ENCODE results near the gene FBXO2.
"Not testable (repeated sequence)": the region's sequence is repeated elsewhere in the genome, so short reads cannot be mapped to it uniquely, and the experiment has no call there.

The FBXO2 gene

DNA sequence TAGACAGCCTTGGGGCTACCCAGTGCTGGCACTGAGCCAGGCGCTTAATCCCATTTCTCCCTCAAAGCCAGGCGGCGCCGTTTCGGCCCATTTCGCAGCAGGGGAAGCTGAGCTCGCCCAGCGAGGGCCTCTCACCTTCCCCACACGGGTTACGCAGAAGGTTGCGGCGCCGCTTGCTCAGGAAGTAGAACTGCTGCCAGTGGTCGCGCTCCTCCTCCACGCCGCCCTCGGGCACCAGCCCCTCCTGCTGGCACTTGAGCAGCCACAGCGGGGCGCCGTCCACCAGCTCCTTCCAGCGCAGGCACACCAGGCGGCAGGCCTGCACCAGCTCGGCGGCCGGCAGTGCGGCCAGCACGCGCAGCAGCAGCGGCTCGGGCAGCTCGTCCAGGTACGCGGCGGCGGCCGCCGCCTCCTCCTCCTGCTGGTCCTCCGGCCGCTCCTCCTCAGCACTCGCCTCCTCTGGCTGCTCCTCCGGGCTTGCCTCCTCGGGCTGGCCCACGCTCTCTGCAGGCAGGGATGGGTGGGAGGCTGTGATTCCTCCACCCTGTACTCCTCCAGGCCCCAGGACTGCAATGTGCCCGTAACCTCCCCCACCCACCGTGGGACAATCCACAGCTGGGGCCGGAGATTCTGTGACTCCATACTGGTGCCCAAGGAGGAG lies 3.8 kb downstream of the FBXO2 start:
- Histone ChIP-seq H3K9me3 (ENCODE audit: control insufficient read depth, insufficient read depth, low read length) (no peaks in the 10 kb centered on the region), H3K9ac (ENCODE audit: low read depth, low read length) (peak overlapping the region; percentile 34; the same call in 1 of the 2 replicates), H3K36me3 (ENCODE audit: insufficient read depth, low read length) (no peaks in the 10 kb centered on the region), H3K4me1 (ENCODE audit: insufficient read depth, low read length) (peaks cover 23% of the 10 kb centered on the region)

DNA sequence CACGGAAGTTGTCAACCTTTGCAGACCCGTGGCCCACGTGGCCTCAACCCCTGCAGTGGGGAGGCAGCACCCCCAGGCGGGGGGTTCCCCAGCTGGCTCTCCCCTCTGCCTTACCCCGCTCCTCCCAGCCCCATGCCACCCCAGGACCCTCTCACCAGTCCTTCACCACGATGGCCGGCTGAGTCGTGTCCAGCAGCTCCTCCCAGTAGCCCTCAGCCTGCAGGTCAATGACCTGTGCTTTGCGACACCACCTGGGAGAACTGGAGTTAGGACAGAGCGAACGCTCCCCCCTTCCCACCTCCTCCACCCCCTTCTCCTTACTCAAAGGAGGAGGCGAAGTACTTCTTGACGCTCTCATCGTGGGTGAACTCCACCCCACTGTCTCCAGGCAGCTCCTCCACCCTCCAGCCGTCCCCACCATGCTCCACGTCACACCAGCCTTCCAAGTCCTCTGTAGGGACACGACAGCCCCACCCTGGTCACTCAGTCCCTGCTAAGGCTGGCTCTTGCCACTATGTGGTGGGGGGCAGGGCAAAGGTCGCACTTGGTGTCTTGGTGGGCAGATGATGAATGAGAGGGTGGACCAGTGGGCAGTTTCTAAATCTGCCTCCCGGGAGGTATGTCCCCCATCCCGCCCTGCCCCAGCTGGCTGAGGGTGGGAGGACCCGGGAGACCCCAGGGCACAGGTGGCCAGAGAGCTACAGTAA lies 4.5 kb downstream of the FBXO2 start:
- peaks cover 23% of the 10 kb centered on the region for H3K4me1 ChIP-seq (ENCODE audit: insufficient read depth, low read length)
- H3K9me3 ChIP-seq (ENCODE audit: control insufficient read depth, insufficient read depth, low read length) = no peaks in the 10 kb centered on the region
- H3K36me3 ChIP-seq (ENCODE audit: insufficient read depth, low read length) = no peaks in the 10 kb centered on the region
- peak overlapping the region; percentile 34; the same call in 1 of the 2 replicates for H3K9ac ChIP-seq (ENCODE audit: low read depth, low read length)

DNA sequence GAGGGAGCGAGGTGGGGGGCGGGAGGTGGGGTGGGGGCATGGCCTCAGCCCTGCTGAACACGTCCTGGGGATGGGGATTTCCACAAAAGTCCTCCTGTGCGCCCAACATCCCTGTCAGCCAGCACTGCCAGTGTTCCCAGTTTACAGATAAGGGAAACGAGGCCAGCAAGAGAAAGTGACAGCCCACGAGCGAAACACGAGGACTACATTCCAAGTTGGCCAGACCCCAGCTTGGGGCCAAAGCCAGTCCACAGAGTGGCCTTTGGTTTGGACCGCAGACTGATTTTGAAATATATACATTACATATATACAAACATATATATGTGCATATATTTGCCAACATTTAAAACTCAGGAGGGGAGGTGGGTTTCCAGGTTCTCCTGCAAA lies 5.0 kb downstream of the FBXO2 start:
- Histone ChIP-seq H3K9ac (ENCODE audit: low read depth, low read length) (peak overlapping the region; percentile 17; the same call in 1 of the 2 replicates), H3K4me1 (ENCODE audit: insufficient read depth, low read length) (peaks cover 23% of the 10 kb centered on the region), H3K9me3 (ENCODE audit: control insufficient read depth, insufficient read depth, low read length) (no peaks in the 10 kb centered on the region), H3K36me3 (ENCODE audit: insufficient read depth, low read length) (no peaks in the 10 kb centered on the region)

DNA sequence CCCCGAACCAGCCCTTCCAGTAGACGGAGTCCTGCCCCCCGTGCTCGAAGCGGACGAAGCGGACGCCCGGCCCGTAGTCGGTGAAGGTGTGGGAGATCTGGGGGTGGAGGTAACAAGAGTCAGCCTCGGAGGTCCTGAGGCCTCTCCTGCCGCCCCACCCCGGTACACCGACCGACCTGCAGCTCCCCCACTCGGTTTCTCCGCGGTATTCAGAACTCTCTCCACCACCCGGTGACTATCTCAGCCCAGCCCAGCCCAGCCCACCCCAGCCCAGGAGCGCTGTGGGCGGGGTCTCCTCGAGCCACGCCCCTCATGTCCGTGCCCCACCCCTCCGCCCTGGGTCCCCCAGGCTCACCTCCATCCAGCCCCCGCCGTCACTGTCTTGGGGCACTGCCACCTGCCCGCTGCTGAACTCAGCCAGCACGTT lies 5.5 kb downstream of the FBXO2 start:
- Histone ChIP-seq H3K36me3 (ENCODE audit: insufficient read depth, low read length) (no peaks in the 10 kb centered on the region), H3K4me1 (ENCODE audit: insufficient read depth, low read length) (peaks cover 23% of the 10 kb centered on the region), H3K9ac (ENCODE audit: low read depth, low read length) (peak overlapping the region; percentile 48), H3K9me3 (ENCODE audit: control insufficient read depth, insufficient read depth, low read length) (no peaks in the 10 kb centered on the region)

DNA sequence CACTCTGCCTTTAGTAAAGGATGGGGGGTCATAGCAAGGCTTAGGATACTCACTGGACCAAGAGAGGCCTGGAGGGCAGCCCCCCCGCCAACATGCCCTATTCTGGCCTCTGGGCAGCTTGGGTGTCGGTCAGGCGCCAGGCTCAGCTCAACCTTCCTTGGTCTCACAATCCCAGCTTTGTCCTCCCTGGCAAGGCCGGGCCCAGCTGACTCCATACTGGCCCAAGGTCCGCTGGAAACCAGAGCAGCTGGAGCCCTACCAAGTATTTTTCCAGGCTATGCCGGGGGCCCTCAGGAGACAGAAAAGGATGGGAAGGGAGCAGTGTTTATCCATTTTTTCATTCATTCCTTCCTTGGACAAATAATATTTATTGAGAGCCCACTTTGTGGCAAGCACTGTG lies 6.2 kb downstream of the FBXO2 start:
- Histone ChIP-seq H3K9ac (ENCODE audit: low read depth, low read length) (no peak overlapping the region; the same call in 1 of the 2 replicates), H3K9me3 (ENCODE audit: control insufficient read depth, insufficient read depth, low read length) (no peaks in the 10 kb centered on the region), H3K36me3 (ENCODE audit: insufficient read depth, low read length) (no peaks in the 10 kb centered on the region), H3K4me1 (ENCODE audit: insufficient read depth, low read length) (peaks cover 23% of the 10 kb centered on the region)

DNA sequence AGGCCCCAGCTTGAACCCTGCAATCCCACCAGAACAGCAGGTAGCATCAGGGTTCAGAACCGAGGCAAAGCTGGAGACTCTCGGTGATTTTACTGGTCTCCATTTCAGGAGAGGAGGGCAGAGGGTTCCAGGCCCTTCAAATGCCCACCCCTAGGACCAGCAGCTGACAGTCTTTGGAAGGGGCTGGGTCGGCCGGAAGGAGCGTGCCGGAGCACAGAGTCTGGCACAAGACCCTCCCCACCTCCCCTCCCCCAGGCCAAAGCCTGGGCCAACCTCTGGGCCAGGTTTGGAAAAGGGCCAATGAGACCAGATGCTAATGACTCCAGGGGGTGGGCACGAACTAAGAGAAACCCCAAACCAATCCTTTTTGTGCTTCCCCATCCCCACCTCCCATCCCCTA lies 6.9 kb downstream of the FBXO2 start:
- H3K4me1 ChIP-seq (ENCODE audit: insufficient read depth, low read length) = peaks cover 18% of the 10 kb centered on the region
- no peaks in the 10 kb centered on the region for H3K36me3 ChIP-seq (ENCODE audit: insufficient read depth, low read length)
- no peak overlapping the region for H3K9ac ChIP-seq (ENCODE audit: low read depth, low read length)
- H3K9me3 ChIP-seq (ENCODE audit: control insufficient read depth, insufficient read depth, low read length) = no peaks in the 10 kb centered on the region

DNA sequence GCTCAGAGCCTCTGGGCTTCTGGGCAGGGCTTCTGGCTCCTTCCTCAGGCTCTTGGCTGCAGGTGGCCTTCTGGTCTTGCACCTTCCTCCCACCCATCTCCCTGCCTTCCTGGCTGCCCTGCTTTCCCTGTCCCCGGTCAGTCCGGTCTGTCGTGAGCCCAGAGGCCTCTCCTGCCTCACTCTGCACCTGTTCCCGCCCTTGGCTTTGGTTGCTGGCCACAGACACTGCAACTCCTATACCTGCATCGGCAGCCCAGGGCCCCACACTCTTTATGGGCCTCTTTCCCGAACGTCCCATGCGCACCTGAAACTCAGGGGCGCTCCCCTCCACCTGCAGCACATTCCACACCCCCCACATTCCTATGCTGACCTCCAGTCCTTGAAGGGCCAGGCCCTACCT lies 7.9 kb downstream of the FBXO2 start:
- H3K4me1 ChIP-seq (ENCODE audit: insufficient read depth, low read length) = peaks cover 15% of the 10 kb centered on the region
- H3K9me3 ChIP-seq (ENCODE audit: control insufficient read depth, insufficient read depth, low read length) = no peaks in the 10 kb centered on the region
- H3K36me3 ChIP-seq (ENCODE audit: insufficient read depth, low read length) = no peaks in the 10 kb centered on the region
- no peak overlapping the region for H3K9ac ChIP-seq (ENCODE audit: low read depth, low read length)

DNA sequence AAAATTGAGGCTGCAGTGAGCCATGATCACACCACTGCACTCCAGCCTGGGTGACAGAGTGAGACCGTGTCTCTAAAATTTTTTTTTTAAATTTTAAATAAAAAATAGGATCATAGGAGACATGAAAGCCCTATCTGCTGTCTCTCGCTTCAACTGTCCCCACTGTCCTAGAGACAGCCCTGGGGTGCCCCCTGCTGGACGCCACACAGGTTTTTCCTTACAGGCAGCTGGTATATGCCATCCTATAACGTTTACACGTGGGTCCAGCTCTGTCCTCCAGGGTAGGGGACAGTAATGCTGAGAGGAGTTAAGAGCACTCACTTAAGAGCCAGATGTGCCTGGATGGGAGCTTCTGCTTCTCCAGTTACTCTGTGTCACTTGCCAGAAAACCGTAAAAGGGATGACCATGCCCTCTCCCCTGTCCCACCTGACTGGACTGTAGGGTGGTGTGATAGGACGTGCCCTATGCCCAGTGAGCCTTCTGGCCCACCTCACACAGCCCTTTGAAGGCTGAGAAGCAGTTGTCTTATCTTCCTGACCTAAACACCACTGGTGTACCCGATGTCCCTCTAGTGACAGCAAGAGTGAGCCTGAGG lies 8.5 kb downstream of the FBXO2 start:
- Histone ChIP-seq H3K9me3 (ENCODE audit: control insufficient read depth, insufficient read depth, low read length) (no peaks in the 10 kb centered on the region), H3K9ac (ENCODE audit: low read depth, low read length) (no peak overlapping the region), H3K4me1 (ENCODE audit: insufficient read depth, low read length) (peaks cover 10% of the 10 kb centered on the region; the same call in 1 of the 2 replicates), H3K36me3 (ENCODE audit: insufficient read depth, low read length) (no peaks in the 10 kb centered on the region)

DNA sequence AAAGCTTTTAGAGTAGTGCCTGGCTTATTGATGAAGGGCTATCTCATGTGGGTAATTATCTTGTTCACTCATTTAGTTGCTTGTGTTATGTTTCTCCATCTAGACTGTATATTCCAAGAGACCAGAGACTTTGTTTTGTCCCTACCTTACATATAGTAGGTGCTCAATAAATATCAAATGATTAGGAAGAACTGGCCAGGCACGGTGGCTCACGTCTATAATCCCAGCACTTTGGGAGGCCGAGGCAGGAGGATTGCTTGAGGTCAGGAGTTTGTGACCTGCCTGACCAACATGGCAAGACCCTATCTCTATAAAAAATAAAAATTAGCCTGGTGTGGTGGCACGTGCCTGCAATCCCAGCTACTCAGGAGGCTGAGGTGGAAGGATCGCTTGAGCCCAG lies 9.0 kb downstream of the FBXO2 start:
- no peak overlapping the region for H3K9ac ChIP-seq (ENCODE audit: low read depth, low read length)
- no peaks in the 10 kb centered on the region for H3K36me3 ChIP-seq (ENCODE audit: insufficient read depth, low read length)
- peaks cover 10% of the 10 kb centered on the region; the same call in 1 of the 2 replicates for H3K4me1 ChIP-seq (ENCODE audit: insufficient read depth, low read length)
- no peaks in the 10 kb centered on the region for H3K9me3 ChIP-seq (ENCODE audit: control insufficient read depth, insufficient read depth, low read length)

DNA sequence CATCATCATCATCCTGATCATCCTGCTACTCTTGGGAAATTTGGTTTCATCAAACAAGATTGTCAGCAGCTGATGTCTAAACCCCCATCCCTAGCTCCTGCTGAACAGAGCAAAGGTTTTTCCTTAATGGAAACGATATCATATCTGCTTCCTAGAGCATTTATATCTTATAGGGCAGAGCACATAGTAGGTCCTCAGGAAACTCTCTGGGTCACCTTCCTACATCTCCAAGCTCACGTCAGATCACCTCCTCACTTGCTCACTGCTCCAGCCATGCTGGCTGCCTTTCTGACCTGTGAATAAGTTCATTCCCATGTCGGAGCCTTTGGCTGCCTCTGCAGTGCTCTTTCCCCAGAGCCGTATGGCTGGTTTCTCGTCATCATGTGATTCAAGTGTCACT lies 10.4 kb downstream of the FBXO2 start:
- Histone ChIP-seq H3K4me1 (ENCODE audit: insufficient read depth, low read length) (0 out of 2 replicates have a peak, but pooled peaks cover 4% of the 10 kb centered on the region), H3K9me3 (ENCODE audit: control insufficient read depth, insufficient read depth, low read length) (no peaks in the 10 kb centered on the region), H3K9ac (ENCODE audit: low read depth, low read length) (no peak overlapping the region), H3K36me3 (ENCODE audit: insufficient read depth, low read length) (no peaks in the 10 kb centered on the region)

DNA sequence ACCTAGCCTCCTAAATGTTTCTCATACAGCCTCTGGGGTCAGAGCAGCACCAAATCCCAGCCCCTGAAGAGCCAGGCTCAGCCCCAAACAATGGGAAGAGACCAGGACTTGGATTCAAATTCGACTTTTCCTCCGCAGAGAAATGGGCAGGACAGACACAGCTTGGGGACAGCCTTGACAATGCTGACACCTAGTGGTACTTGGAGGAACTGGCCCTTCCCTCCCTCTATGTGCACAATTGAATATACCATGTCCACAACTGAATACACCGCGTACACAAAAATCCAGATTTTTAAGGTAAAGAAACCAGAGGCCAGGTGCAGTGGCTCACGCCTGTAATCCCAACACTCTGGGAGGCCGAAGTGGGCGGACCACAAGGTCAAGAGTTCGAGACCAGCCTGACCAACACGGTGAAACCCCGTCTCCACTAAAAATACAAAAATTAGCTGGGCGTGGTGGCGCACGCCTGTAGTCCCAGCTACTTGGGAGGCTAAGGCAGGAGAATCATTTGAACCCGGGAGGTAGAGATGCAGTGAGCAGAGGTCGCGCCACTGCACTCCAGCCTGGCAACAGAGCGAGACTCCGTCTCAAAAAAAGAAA lies 11.7 kb downstream of the FBXO2 start:
- not testable (repeated sequence) for H3K9me3 ChIP-seq (ENCODE audit: control insufficient read depth, insufficient read depth, low read length); H3K9ac ChIP-seq (ENCODE audit: low read depth, low read length); H3K36me3 ChIP-seq (ENCODE audit: insufficient read depth, low read length)

DNA sequence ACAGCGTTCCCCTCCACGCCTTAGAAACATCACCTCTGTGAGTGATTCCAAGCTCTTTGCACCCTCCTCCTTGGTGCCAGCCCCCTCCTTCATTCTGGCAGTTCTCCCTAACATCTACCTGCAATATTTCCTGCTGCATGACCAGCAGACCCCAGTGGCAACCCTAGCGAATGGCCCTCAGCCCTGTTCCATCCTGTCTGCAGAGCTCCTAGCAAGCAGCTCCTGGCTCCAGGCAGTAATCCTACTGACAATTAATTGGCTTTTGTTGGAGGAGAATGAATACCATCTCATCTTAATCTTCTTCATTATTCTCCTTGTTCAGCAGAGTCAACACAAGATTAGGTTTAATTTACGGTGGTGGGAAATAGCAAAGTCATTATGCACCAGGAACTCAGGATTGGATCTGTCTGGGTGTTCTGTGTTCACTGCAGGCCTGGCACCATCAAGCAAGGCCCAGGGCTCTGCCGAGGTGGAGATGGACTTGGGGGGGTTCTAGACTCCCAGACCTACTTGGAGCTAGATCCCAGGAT lies 12.4 kb downstream of the FBXO2 start:
- H3K9ac ChIP-seq (ENCODE audit: low read depth, low read length) = no peak overlapping the region
- H3K36me3 ChIP-seq (ENCODE audit: insufficient read depth, low read length) = no peaks in the 10 kb centered on the region
- H3K9me3 ChIP-seq (ENCODE audit: control insufficient read depth, insufficient read depth, low read length) = no peaks in the 10 kb centered on the region
- H3K4me1 ChIP-seq (ENCODE audit: insufficient read depth, low read length) = no peaks in the 10 kb centered on the region

More for the DNA sequence above, 11.7 kb downstream of the FBXO2 start:
- not testable (repeated sequence) for H3K4me1 ChIP-seq (ENCODE audit: insufficient read depth, low read length)

DNA sequence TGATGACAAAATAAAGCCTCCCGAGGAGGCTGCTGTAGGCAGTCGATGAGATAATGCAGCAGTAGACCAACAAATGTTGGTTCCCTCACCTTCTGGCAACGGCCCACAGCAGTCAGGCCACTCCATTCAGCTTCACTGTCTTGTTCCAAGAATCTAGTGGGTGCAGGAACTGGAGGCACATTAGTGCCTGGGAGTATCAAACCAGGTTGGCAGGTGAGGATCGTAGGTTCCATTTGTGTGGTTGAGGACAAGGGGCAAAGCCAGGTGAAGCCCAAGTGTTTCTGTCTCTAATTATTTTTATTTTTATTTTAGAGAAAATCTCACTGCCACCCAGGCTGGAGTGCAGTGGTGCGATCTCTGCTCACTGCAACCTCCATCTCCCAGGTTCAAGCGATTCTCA lies 13.3 kb downstream of the FBXO2 start:
- no peaks in the 10 kb centered on the region for H3K9me3 ChIP-seq (ENCODE audit: control insufficient read depth, insufficient read depth, low read length)
- no peak overlapping the region for H3K9ac ChIP-seq (ENCODE audit: low read depth, low read length)
- no peaks in the 10 kb centered on the region for H3K36me3 ChIP-seq (ENCODE audit: insufficient read depth, low read length)
- no peaks in the 10 kb centered on the region for H3K4me1 ChIP-seq (ENCODE audit: insufficient read depth, low read length)

DNA sequence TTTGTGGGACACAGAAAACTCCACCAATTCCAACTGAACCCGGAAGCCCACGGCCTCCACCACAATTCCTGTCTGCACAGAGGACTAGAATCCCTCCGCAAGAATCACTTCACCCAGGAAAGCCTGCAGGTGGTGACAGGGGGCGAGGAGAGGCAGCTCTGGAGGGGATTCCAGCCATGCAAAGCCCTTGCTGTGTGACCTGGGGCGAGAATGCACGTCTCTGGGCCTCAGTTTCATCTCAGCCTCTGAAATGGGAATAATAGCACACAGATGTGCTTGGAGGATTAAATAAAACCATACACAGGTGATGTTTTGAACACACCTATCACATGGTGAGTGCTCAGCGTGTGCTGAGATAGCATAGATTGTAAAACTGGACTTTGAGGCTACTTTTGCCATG lies 14.1 kb downstream of the FBXO2 start:
- Histone ChIP-seq H3K9ac (ENCODE audit: low read depth, low read length) (no peak overlapping the region), H3K36me3 (ENCODE audit: insufficient read depth, low read length) (no peaks in the 10 kb centered on the region)

More for the DNA sequence above, 14.1 kb downstream of the FBXO2 start:
- Histone ChIP-seq H3K4me1 (ENCODE audit: insufficient read depth, low read length) (no peaks in the 10 kb centered on the region), H3K9me3 (ENCODE audit: control insufficient read depth, insufficient read depth, low read length) (no peaks in the 10 kb centered on the region)

Measured in ES-I3 (cell line).